NCI-H748 treated with DMSO at 0.1 percent for 48 hours (cell line): ENCODE measurements around the gene SCG5.
A peak's percentile ranks its signal among the peaks of the same experiment; 100 is the strongest.

ENCODE experiments used
- DNase-seq: peaks from one replicate; lab custom pipeline; 2025; lab: John Stamatoyannopoulos, UW

SCG5 gene

GRCh38 chr15:32723171-32723948 lies 81.8 kb downstream of the SCG5 start:
- DNase-seq: no peak

GRCh38 chr15:32729700-32730395 lies 88.3 kb downstream of the SCG5 start:
- no peak for DNase-seq

GRCh38 chr15:32730677-32731654 lies 89.5 kb downstream of the SCG5 start:
- peak; percentile 21 for DNase-seq

- DNase-seq: no peak
Observed at GRCh38 chr15:32732574-32733157, 91.2 kb downstream of the SCG5 start.

- no peak for DNase-seq
Observed at GRCh38 chr15:32733281-32733680, 91.8 kb downstream of the SCG5 start.

- DNase-seq: no peak
Observed at GRCh38 chr15:32735989-32736700, 94.6 kb downstream of the SCG5 start.

- no peak for DNase-seq
Observed at GRCh38 chr15:32736701-32737061, 95.2 kb downstream of the SCG5 start.

GRCh38 chr15:32737304-32737703 lies 95.8 kb downstream of the SCG5 start:
- no peak for DNase-seq

- no peak for DNase-seq
Observed at GRCh38 chr15:32738666-32739065, 97.2 kb downstream of the SCG5 start.

- DNase-seq: no peak
Observed at GRCh38 chr15:32739522-32740063, 98.1 kb downstream of the SCG5 start.

- no peak for DNase-seq
Observed at GRCh38 chr15:32743411-32744140, 102.1 kb downstream of the SCG5 start.

- no peak for DNase-seq
Observed at GRCh38 chr15:32746116-32746857, 104.8 kb downstream of the SCG5 start.
